Cerebellar nuclear complex (tissue), 1 donor: ENCODE measurements around the gene ITGA2B.
"Not testable (repeated sequence)": the region's sequence is repeated elsewhere in the genome, so short reads cannot be mapped to it uniquely, and the experiment has no call there.

Experiments
- DNase-seq, 2 experiments: peaks; one replicate each; lab custom pipeline; 2025; lab: John Stamatoyannopoulos, UW

Gene ITGA2B

DNA sequence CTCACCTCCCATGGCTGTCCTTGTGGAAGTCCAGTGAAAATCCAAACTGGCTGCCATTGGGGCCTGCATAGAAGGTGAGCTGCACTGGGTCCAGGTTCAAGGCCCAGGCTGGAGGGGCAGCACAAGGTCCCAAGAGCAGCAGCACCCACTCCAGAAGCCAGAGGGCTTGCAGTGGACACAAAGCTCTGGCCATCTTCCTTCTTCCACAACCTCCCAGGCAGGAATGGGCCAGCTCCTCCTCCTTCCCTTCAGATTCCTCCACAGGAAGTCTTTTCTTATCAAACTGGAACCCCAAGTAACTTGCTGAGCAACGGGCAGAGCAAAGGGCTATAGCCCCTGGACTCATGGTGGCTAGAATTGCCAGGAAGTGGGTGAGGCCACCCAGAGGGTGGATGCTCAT, at the start of gene ITGA2B:
TSS of gene ITGA2B (minus strand) at position 369 of the 400 bp plus-strand sequence. CDS start at position 193, 176 bp downstream.
- no peak for DNase-seq

DNA sequence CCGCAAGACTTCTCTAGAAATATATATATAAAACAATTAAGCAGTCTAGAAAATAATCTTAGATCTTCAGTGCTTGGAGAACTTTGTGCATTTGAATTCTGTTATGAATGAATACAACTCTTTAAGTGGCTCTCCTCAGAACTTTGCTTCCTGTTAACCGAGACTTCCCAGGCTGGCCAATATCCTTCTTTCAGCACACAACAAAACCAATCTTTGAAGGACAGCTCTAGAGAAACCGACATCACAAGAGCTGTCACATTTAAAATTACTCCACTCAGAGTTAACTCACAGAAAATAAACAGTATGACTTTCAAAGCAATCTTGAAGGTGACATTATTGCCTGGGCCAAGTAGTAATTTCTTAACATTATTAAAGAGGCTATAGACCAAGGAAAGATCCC, 49.7 kb upstream of the ITGA2B start:
- DNase-seq = no peak

DNA sequence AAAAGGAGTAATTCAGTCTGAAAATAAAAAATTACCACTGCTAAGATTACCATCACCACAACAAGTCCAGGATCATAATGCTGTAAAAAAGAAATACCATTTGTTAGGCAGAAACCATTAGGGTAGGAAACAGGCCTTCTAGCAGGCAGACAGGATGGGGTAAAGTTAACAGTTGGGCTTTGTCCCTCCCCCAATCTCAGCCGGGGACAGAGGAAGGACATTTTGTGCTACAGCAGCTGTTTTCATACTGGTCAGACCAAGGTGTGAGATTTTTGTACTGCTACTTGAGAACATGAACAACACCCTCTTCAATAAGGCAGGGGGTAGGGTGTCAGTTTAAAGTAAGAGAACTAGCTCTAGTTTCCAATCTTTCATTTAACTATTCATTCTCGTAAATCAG, 49.2 kb upstream of the ITGA2B start:
- DNase-seq = no peak

DNA sequence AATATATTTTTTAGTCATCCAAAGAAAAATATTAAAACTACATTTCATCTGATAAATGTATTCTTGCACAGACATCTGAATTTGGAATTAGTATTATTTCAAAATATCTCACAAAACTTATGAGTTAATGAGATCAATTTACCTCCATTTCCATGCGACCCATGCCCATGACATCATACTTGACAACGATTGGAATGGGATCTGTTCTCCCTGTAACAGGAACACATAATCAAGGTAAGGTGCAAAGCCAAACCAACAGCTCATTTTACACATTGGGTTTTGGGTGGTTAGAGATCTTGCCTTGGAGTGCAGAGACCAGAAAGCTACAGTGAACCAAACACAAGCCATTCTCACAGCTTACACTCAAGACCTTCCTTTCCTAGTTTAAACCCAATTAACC, 46.9 kb upstream of the ITGA2B start:
- no peak for DNase-seq

DNA sequence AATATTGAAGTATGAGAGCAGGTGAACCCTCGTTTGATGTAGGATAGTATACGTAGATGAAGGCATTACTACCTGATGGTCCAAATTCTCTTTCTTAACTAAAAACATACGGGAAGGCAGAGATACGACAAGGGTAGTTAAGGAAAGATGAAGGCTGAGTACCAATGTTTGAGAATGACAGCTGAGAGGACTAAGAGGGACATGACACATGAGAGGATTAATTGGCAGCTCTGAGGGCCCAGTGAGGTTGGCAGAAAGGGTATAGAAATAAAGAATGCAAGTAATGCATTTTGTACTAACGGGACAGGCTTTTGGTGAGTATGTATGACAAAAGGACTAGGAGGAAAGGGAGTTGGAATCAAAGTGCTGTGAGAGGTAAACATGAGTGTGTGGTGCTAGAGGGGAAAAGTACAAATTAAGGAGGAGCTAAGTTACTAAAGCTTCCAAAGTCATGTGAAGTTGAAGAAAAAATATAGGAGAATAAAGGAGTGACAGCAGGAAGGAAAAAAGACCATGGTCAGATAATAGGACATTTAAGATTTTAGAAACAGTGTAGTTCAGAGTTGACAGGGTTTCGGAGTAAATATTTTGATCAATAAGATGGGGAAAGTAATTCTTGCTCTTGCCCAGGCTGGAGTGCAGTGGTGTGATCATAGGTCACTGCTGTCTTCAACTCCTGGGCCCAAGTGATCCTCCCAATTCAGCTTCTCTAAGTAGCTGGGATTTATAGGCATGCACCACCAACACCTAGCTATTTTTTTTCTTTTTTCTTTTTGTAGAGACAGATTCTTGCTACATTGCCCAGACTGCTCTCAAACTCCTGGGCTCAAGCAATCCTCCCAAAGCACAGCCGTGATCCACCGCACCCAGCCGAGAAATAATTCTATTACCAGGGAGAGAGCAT, 43.1 kb upstream of the ITGA2B start:
- DNase-seq = no peak

DNA sequence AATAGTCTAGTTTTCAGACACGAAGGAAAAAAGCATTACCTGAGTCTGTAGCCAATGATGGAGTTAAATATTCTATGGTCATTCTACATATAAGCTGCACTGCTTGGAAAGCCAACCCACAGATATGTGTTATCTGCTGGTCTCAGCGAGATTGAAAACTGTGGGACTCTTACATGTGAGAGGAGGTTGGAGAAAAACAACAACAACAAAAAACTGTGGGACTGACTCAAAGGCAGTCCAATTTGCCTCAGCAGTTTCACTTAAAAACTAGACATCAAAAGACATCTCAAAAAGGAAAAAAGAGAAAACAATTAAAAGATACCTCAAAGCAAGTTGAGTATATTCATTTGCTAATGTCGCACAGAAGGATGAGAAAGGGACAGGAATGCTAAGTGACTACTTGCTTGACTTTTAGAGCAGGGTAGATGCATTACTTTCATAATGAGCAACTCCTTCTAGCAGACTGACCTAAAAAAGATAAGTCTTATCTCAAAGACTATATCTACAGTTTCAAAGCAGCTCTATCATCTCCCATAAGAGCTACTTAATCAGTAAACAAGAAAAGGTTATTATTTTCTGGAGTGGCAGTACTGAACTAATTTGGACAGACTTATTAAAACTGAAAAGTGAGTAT, 35.5 kb upstream of the ITGA2B start:
- DNase-seq = no peak

DNA sequence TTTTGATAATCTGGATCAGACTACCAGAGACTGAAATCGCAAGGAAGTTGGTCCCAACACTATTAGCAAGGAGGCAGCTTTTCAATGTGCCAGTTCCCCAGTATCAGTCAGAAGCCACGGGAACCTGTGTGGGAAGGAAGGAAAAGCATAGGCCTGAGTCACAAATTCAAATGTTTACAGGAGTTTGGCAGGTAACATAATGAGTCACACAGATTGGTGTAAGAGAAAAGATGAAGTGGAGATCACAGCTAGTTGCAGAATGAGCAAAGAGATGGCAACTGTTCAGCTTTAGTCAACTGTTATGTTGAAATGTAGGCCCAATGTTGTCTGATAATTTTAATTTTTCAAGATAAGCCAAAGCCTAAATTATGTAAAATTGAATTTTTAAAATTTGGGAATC, 28.1 kb upstream of the ITGA2B start:
- no peak for DNase-seq

DNA sequence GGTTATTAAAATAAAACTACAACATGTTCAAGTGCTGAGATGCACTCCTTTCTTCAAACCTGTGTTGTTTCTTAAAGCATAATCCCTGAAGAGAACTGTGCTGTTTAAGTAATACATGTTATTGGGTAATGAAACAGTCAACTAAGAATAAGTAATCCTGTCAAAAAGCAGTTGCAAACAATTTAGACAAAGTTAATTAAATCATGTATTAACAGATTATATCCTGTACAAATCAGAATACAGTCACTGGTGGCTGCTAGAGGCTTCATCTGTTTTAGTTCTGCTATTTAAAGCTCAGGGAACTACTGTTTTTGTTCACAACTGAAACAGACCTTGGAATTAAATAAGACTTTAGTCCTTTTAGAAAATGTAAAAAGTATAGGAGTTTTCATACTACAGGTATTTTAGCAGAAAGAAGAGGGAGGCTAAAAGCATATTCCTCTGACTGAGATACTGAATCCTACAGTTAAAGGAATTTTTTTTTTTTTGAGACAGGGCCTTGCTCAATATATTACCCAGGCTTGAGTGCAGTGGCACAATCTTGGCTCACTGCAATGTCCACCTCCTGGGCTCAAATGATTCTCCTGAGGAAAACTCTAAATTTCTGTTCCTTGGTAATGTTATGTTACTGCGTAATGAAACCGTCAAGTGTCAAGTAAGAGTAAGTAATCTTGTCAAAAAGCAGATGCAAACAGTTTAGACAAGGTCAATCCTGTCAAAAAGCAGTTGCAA, 27.3 kb upstream of the ITGA2B start:
- DNase-seq = no peak

DNA sequence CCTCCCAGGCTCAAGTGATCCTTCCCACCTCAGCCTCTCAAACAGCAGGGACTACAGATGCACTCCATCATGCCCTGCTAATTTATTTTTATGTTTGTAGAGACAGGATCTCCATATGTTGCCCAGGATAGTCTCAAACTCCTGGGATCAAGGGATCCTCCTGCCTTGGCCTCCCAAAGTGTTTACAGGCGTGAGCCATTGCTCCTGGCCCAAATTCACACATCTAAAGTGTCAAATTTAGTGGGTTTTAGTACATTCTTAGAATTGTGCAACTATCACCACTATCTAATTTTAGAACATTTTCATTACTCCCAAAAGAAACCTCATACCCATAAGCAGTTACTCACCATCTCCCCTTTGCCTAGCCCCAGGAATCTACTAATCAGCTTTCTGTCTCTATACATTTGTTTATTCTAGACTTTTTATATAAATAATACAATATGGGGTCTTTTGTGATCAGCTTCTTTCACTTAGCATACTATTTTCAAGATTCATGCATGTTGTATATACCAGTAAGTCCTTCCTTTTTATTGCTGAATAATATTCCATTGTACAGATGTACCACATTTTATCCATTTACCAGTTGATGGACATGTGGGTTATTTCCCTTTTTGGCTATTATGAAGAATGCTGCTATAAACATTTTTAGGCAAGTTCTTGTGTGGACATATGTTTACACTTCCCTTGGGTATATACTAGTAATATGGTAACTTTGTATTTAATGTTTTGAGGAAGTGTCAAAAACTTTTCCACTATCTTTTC, 25.1 kb upstream of the ITGA2B start:
- DNase-seq = no peak

DNA sequence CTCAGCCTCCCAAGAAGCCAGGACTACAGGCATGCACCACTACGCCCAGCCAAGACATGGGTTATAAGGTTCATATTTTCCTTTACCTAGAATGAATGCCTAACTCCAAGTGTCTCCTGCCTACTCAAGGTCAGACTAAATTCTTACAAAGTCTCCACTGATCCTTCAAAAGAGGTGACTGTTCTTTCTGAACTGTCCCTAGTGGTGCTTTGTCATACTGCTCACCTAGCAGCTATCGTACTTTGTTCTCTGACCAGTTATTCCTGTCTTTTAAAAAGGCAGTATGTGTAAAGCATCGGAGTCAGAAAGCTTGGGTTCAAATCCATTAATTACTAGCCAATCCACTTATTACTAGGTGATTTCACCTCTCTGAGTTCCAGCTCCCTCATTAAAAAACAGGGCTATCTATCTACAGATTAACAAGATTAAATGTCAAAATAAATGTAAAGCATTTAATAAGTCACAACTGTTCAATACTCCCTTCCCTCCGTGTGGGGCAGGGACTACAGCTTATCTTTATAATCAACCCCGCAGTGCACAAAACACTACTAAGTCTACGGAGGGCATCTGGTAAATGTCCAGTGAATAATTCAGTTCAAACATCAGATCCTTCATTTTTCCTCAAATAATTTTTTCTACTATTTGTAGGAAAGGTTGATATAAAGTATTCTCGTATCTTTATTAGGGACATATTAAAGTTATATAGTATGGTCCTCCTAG, 20.0 kb upstream of the ITGA2B start:
- no peak for DNase-seq

DNA sequence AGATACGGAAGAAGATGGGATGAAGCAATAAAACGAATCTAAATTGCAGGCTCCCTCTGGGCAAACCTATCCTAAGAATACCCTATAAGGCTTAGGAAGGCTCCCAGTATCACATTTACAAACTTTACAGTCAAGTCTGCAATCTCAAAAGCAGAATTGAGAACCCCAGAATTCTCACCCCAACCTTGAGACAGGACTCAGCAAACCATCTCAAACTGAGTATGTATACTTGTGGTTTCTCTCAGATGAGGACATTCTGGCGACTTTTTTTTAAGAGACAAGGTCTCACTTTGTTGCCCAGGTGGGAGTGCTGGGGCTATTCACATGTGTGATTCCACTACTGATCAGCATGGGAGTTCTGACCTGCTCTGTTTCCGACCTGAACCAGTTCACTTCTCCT, 19.3 kb upstream of the ITGA2B start:
- DNase-seq = no peak

DNA sequence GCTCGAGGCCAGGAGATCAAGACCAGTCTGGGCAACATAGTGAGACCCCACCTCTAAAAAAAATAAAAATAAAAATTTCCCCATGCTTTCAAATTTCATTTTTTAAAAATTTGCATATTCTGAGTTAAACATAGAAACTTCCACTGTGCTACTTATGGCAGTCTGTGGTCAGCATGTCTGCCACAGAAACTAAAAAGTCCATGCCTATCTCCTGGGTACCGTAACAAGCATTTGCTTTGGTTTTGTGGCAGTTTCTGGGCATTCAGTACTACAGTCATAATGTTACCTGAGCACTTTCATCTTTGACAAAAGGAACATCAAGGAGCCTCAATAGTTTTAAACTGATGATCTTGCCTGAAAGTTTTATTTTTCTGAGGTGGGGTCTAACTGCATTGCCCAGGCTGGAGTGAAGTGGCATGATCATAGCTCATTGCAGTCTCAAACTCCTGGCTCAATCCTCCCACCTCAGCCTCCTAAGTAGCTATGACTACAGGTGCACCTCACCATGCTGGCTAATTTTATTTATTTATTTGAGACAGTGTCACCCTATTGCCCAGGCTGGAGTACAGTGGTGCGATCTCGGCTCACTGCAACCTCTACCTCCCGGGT, 13.2 kb upstream of the ITGA2B start:
- DNase-seq = no peak

DNA sequence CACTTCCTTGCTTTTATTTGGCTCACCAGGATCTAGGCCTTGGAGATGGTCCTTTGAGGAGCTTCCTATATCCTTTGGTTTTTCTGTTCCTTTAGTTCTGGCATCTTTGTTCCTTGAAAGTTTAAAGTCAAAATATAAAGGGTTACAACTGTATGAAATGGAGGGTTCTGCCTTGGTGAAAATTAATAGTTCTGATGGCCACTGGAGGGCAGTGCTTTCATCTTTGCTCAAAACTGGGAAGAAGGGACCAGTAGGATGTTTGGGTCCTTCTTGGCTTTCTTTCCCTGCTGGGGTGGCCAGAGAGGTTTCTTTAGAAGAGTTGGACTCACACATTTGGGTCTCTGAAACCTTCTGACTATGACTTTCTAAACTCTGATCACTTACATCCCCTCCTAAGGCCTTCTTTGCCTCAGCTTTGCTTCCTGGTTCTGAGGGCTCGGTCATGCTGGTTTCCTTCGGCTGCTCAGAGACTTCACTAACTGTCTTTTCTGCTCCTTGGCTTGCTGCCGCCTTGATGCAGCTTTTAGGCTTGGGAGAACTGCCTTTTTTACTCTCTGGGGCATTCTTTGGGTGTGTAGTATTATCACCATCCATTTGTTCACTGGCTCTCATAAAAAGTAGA, 10.9 kb upstream of the ITGA2B start:
- no peak for DNase-seq

DNA sequence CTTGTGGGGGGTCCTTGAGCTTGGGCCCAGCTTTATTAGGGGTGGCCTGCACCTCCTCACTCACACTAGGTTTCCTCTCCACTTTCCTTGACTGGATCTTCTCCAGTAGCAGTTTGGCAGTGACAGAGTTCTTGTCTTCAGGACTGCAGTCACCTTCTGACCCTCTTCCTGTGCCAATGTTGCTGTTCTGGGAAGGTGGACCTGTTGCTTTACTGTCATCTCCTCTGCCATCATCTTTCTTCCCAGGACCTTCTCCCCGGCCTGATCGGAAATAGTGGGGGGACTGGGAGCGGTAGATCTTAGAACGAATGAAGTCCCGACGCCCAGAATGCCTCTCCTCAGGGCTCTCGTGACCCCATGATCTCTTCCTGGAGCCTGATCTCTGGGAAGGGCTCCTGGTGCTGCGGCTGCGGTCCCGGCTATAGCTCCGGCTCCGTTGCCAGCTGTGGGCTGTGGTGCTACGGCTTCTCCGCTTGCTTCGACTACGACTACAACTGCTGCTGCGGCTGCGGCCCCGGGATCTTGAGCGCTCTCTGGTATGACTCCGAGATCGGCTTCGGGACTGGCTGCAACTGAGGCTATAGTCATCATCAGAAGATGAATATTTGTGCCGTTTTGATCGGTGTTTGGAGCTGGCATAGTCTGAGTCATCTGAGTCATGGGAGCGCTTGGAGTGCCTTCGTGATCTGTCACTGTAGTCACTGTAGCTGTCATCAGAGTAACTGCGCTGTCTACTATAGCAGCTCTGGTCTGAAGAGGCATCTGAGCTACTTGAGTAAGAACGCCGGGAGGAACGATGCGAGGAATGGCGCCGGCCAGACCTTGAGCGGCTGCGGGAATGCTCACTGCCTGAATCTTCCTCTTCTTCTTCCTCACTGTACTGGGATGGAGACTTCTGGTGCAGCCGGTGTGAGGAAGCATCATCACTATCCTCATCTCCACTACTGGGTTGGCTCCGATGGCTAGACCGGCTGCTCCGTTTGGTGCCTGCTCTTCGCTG, 9.5 kb upstream of the ITGA2B start:
- no peak for DNase-seq

DNA sequence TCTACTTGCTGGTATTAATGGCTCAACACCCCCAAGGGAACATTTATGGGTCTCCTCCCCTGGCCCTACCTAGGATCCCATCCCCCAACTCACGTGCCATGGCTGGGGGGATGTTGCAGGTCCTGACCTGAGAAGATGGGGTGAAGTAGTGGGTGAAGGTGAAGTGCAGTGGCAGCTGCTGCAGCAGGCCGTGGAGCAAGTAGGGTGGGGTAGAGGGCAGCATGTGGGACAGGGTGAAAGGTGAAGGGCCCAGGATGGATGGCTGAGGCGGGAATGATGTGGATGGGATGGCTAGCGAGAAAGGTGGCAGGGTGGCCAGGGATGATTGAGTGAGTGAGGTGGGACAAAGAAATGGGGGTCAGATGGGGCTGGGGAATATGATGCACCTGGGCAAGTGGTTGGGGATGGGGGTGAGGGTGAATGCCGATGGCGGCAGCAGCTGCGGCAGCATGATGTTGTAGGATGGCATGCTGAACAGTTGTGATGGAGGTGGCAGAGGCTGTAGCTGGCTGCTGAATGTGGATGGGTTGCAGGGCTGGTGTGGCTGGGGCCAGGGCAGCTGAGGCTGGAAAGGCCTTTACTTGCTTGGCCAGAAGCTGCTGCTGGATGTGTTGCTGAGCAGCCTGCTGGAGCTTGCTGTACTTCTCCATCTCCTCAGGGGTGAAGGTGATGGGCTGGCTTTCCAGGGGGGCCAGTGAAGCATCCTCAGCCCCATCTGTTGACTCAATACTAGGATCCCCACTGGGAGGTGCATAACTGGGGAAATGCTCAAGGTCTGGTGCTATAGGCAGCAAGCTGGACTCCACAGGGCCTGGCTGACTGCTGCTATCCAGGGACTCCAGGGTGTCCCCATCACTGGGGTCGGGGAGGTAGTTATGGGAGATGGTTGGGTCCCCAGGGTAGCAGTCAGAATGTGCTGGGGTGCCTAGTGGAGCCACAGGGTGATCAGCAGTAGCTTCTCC, 8.3 kb upstream of the ITGA2B start:
- no peak for DNase-seq

DNA sequence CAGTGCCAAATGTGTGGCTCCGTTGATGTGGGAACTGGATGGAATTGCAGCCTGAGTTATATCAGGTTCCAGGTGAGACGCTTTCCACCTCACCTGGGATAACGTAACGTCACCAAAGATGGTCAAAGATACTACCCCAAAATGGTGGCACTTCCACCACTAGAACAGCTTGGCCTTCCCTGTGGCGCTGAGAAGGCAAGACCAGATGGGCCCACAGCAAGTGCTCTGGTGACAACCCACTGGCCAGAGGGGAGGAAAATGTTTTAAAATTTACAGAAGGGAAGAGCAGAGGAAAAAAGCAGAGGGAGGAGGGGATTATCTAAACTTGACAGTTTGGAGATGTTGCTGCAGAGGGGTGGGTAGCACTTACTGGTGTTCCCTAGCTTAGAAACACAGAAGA, 7.5 kb upstream of the ITGA2B start:
- no peak for DNase-seq

DNA sequence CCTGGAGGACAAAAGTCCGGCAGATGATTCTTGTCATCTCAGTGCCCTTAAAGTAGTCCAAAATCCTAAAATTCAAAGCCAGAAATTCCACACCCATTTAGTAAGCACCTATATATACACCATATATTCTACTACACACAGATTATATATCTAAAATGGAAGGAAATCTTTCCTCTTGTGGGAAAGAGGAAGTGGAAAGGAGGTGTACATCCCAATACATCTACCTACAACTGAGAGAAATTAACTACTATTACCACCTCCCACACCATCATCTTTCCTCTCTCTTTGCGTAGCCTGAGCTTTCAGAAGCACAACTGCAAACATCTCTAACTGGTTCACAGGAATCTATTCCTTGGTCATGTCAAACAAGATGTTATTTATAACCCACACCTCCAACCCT, 5.4 kb upstream of the ITGA2B start:
- DNase-seq = no peak

DNA sequence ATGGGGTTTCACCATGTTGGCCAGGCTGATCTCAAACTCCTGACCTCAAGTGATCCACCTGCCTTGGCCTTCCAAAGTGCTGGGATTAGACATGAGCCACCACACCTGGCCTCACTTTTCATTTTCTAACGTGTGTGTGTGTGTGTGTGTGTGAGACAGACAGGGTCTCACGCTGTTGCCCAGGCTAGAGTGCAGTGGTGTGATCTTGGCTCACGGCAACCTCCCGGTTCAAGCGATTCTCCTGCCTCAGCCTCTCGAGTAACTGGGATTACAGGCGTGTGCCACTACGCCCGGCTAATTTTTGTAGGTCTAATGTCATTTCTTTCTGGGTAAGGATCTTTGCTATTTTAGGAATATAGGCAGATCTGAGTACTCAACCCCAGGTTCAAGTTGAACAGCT, 4.7 kb upstream of the ITGA2B start:
- not testable (repeated sequence) for DNase-seq
